Gastroesophageal sphincter (tissue), 3 donors: ENCODE data around the gene RUNX2.

Source experiments
- EP300 ChIP-seq: sonication (generic); formaldehyde crosslinking; IDR thresholded peaks from one replicate; pipeline ENCODE4 v1.6.1; 2017; ENCODE audit warnings: antibody characterized with exemption, mild to moderate bottlenecking
- TF ChIP-seq, protein P1 (sequence below), 4 experiments: fragments of 200-600 bp in 2 of 4; fragments of 450-650 bp in 2 of 4; sonication (generic) in 1 of 4; IDR thresholded peaks; one replicate each; pipeline ENCODE4 v1.5.1; 2017 to 2019; ENCODE audit warnings: antibody characterized with exemption in 4 of 4, mild to moderate bottlenecking in 2 of 4, moderate library complexity in 2 of 4

DNA sequence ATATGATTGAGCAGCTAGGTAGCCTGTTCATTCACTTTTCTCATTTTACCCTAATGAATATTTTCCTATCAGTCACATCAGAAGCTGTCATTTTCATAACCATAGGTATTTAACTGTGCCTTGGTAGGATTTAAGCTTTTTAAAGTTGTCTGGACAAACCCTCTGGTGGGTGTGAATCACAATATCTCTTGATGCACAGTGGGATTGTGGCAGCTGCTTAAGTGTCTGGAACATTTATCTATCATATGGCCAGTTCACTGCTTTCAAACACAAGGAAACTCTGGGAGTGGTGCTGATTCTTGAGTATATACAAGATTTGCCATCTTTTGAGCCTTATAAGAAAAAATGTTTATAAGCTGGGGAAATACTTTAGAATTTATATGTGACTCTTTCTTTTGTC is 136.6 kb downstream of the RUNX2 start:
- TF ChIP-seq, protein P1, sequence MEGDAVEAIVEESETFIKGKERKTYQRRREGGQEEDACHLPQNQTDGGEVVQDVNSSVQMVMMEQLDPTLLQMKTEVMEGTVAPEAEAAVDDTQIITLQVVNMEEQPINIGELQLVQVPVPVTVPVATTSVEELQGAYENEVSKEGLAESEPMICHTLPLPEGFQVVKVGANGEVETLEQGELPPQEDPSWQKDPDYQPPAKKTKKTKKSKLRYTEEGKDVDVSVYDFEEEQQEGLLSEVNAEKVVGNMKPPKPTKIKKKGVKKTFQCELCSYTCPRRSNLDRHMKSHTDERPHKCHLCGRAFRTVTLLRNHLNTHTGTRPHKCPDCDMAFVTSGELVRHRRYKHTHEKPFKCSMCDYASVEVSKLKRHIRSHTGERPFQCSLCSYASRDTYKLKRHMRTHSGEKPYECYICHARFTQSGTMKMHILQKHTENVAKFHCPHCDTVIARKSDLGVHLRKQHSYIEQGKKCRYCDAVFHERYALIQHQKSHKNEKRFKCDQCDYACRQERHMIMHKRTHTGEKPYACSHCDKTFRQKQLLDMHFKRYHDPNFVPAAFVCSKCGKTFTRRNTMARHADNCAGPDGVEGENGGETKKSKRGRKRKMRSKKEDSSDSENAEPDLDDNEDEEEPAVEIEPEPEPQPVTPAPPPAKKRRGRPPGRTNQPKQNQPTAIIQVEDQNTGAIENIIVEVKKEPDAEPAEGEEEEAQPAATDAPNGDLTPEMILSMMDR (IDR thresholded peaks at IDR 0.05), result no peak
- TF ChIP-seq EP300, result no peak
